22Rv1 (cell line): ENCODE results near the gene PCGF1.

Source experiments
- CTCF ChIP-seq: fragments of 450-650 bp; IDR thresholded peaks from 2 replicates; pipeline ENCODE4 v1.5.1; 2017; ENCODE audit warnings: mild to moderate bottlenecking
- ZFX ChIP-seq: fragments of 450-650 bp; IDR thresholded peaks from 2 replicates; pipeline ENCODE4 v1.6.1; 2017; ENCODE audit warnings: antibody characterized with exemption, borderline replicate concordance

GRCh38 chr2:74524955-74525716 is 17.6 kb upstream of the PCGF1 start:
- TF ChIP-seq CTCF (no peak), ZFX (no peak)
